Natural killer cell (primary cell): ENCODE measurements around the gene ZNF316. TPM values are rescaled to one million over a fixed set of nuclear protein-coding genes. Genes with fewer than 3 reads are reported as not detected.

Experiments
- ATAC-seq, 3 donors: fragments of 150-1000 bp in 2 of 3; fragments of 200-7000 bp in 1 of 3; cut with Tn5 transposase; 1 replicate in 1 of 3; 2 replicates in 2 of 3; pipeline ENCODE4 v1.10.0; 2021; ENCODE audit warnings: mild to moderate bottlenecking in 2 of 3, moderate library complexity in 2 of 3
- DNase-seq, 2 donors: peaks; one replicate each; pipeline versions ENCODE4 v3.0.0 to v3.0.0-alpha.2; 2013 to 2021; ENCODE audit warnings: mixed read lengths in 1 of 2
- H3K27ac ChIP-seq: one replicate; pipeline ENCODE4 v1.5.1; 2013; ENCODE audit warnings: mild to moderate bottlenecking, low read length
- H3K27me3 ChIP-seq: one replicate; pipeline ENCODE4 v1.6.1; 2013; ENCODE audit warnings: low read length; ENCODE audit not compliant: control insufficient read depth, insufficient read depth
- H3K36me3 ChIP-seq: one replicate; pipeline ENCODE4 v1.6.1; 2013; ENCODE audit warnings: low read length; ENCODE audit not compliant: control insufficient read depth, insufficient read depth
- H3K4me1 ChIP-seq: one replicate; pipeline ENCODE4 v1.6.1; 2013; ENCODE audit warnings: low read length; ENCODE audit not compliant: control insufficient read depth, insufficient read depth
- H3K4me3 ChIP-seq: one replicate; pipeline ENCODE4 v1.5.1; 2013; ENCODE audit warnings: low read length
- H3K9me3 ChIP-seq: one replicate; pipeline ENCODE4 v1.6.1; 2013; ENCODE audit warnings: low read length; ENCODE audit not compliant: control insufficient read depth, insufficient read depth
- H3K27ac Mint-ChIP-seq, 2 donors: one replicate each; pipeline ENCODE4 v1.8.0; 2022; ENCODE audit warnings: mild to moderate bottlenecking in 2 of 2, mixed read lengths in 2 of 2, moderate library complexity in 1 of 2
- H3K27me3 Mint-ChIP-seq, 2 donors: one replicate each; pipeline ENCODE4 v1.8.0; 2022; ENCODE audit warnings: low read depth in 2 of 2, mixed read lengths in 2 of 2
- H3K36me3 Mint-ChIP-seq: one replicate; pipeline ENCODE4 v1.8.0; 2022; ENCODE audit warnings: mixed read lengths
- H3K4me1 Mint-ChIP-seq, 2 donors: one replicate each; pipeline ENCODE4 v1.8.0; 2022; ENCODE audit warnings: mixed read lengths in 2 of 2
- H3K4me3 Mint-ChIP-seq: one replicate; pipeline ENCODE4 v1.8.0; 2022; ENCODE audit warnings: mild to moderate bottlenecking, moderate library complexity, mixed read lengths
- H3K9me3 Mint-ChIP-seq, 2 donors: one replicate each; pipeline ENCODE4 v1.8.0; 2022; ENCODE audit warnings: mixed read lengths in 2 of 2
- CTCF ChIP-seq: fragments of 200-600 bp; IDR thresholded peaks from one replicate; pipeline ENCODE4 v1.8.0; 2022; ENCODE audit warnings: antibody characterized with exemption
- WGBS: methylation state at CpG from one replicate; pipeline ENCODE4 v1.1.7; 2013; ENCODE audit warnings: missing lambda C conversion rate; ENCODE audit not compliant: insufficient coverage; 5-methylcytosine and 5-hydroxymethylcytosine counted together
- intact Hi-C: fragments of 100-400 bp; cut with micrococcal nuclease; formaldehyde crosslinking; loops from one replicate; pipeline ENCODE4 v1.14.2; 2022
- total RNA-seq, 4 donors: library from RNA; stranded (reverse); fragments of 120-200 nt in 1 of 4; gene quantifications; one replicate each; pipeline versions ENCODE4 v1.2.3 to v1.2.4, GENCODE V29; 2013 to 2022

Gene ZNF316
- total RNA-seq, 3 donors from 2014 or later (not counting 1 experiment from before 2014, with no cell fraction given): 46.2 to 59.6 (median 49.5) TPM

GRCh38 chr7:6604458-6604857 lies 32.7 kb upstream of the ZNF316 start:
- H3K36me3 ChIP-seq: peaks cover 25% of the 10 kb centered on the region
- WGBS: 97% methylated on average over 10 of the region's 10 CpGs
- no peaks in the 10 kb centered on the region for H3K36me3 Mint-ChIP-seq

DNA sequence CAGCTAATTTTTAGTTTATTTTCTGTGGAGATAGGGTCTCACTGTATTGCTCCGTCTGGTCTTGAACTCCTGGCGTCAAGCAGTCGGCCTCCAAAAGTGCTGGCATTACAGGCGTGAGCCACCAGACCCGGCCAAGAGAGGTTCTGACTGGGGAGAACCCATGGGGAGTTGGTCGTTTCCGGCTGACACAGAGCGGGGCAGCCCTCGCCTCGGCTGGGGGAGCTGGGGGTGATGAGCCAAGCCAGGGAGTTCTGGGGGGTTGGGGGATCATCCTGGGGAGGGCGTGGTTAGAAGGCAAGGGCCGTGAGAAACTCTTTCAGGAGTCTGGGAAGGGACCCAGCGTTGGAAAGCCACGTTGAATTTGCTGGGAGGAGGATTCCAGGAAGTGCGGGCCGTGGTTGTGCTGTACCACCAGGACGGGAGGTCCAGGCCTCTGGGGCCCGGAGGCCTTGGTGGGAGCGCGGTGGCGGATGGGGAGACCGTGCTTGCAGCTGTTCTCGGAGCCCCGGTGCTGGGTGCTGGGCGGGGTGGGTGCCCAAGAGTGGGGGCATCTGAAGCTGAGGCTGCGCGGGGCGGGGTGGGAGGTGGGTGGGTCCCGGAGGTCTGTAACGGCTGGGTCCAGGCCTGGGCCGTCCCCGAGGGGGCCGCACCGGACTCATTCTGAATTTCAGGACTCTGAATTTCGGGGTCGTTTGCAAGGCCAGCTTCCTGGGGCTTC lies 30.1 kb upstream of the ZNF316 start:
- peaks cover 5 to 13% of the 10 kb centered on the region in 2 donors for H3K4me1 Mint-ChIP-seq
- Histone ChIP-seq H3K36me3 (peaks cover 14% of the 10 kb centered on the region), H3K27me3 (no peaks in the 10 kb centered on the region), H3K4me1 (peaks cover 4% of the 10 kb centered on the region), H3K4me3 (no peak overlapping the region), H3K27ac (no peak overlapping the region), H3K9me3 (no peaks in the 10 kb centered on the region)
- H3K4me3 Mint-ChIP-seq: no peak overlapping the region
- intact Hi-C loops: no loop called here
- no peaks in the 10 kb centered on the region for H3K27me3 Mint-ChIP-seq
- no peaks in the 10 kb centered on the region for H3K36me3 Mint-ChIP-seq
- DNase-seq: no peak
- H3K27ac Mint-ChIP-seq: no peak overlapping the region
- ATAC-seq: no peak
- TF ChIP-seq CTCF: no peak
- WGBS: 97% methylated on average over 36 of the region's 36 CpGs
- no peaks in the 10 kb centered on the region for H3K9me3 Mint-ChIP-seq

More at GRCh38 chr7:6604458-6604857, 32.7 kb upstream of the ZNF316 start:
- no peak overlapping the region for H3K27ac ChIP-seq
- peaks cover 5 to 7% of the 10 kb centered on the region in 2 donors for H3K4me1 Mint-ChIP-seq
- H3K4me1 ChIP-seq: peaks cover 4% of the 10 kb centered on the region
- no peaks in the 10 kb centered on the region for H3K9me3 ChIP-seq
- H3K27me3 Mint-ChIP-seq: no peaks in the 10 kb centered on the region
- H3K9me3 Mint-ChIP-seq: no peaks in the 10 kb centered on the region
- TF ChIP-seq CTCF: no peak
- H3K4me3 Mint-ChIP-seq: no peak overlapping the region
- H3K27me3 ChIP-seq: no peaks in the 10 kb centered on the region
- intact Hi-C loops: no loop called here
- no peak overlapping the region for H3K4me3 ChIP-seq
- no peak overlapping the region for H3K27ac Mint-ChIP-seq
- no peak for ATAC-seq
- DNase-seq: no peak

- WGBS: 96% methylated on average over 38 of the region's 38 CpGs
- H3K36me3 Mint-ChIP-seq: no peaks in the 10 kb centered on the region
- no peak for DNase-seq
- no peaks in the 10 kb centered on the region for H3K27me3 Mint-ChIP-seq
- H3K9me3 ChIP-seq: no peaks in the 10 kb centered on the region
- ATAC-seq: peak in 1 of 3 donors; percentile 18
- no peaks in the 10 kb centered on the region for H3K27me3 ChIP-seq
- peaks cover 10% of the 10 kb centered on the region for H3K36me3 ChIP-seq
- no peak overlapping the region for H3K4me3 Mint-ChIP-seq
- no peak overlapping the region for H3K27ac Mint-ChIP-seq
- H3K9me3 Mint-ChIP-seq: no peaks in the 10 kb centered on the region
- H3K4me1 ChIP-seq: no peaks in the 10 kb centered on the region
- H3K27ac ChIP-seq: no peak overlapping the region
- H3K4me3 ChIP-seq: no peak overlapping the region
- no peak for TF ChIP-seq CTCF
- peaks cover 0 to 13% of the 10 kb centered on the region in 2 donors for H3K4me1 Mint-ChIP-seq
- intact Hi-C loops: no loop called here
These were observed 29.5 kb upstream of the ZNF316 start for GRCh38 chr7:6607651-6608051.

DNA sequence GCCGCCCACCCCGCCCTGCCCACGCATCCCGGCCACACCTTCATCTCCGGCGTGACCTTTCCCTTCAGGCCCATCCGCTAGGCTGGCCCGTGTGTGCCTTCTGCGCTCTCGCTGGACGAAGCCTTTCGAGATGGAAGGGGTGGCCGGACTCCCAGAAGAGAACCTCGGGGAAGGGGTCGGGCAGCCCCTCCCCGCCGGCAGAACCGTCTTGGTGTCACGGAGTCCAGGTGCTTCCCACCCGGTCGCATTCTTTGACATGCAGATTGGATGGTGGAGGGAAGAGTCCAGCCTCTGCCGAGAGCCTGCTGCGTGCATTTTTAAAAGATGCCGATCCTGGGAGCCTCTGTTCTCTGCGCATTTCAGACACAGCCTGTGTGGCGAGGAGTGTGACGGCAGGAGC lies 29.0 kb upstream of the ZNF316 start:
- no peaks in the 10 kb centered on the region for H3K27me3 Mint-ChIP-seq
- H3K4me1 ChIP-seq: no peaks in the 10 kb centered on the region
- H3K27ac Mint-ChIP-seq: no peak overlapping the region
- no peak overlapping the region for H3K27ac ChIP-seq
- ATAC-seq (no peak), DNase-seq (no peak)
- H3K4me1 Mint-ChIP-seq: peaks cover 0 to 13% of the 10 kb centered on the region in 2 donors
- H3K9me3 ChIP-seq: no peaks in the 10 kb centered on the region
- H3K4me3 Mint-ChIP-seq: no peak overlapping the region
- H3K27me3 ChIP-seq: no peaks in the 10 kb centered on the region
- no peaks in the 10 kb centered on the region for H3K36me3 Mint-ChIP-seq
- intact Hi-C loops: no loop called here
- peaks cover 9% of the 10 kb centered on the region for H3K36me3 ChIP-seq
- TF ChIP-seq CTCF: no peak
- H3K9me3 Mint-ChIP-seq: no peaks in the 10 kb centered on the region
- WGBS: 95% methylated on average over 26 of the region's 27 CpGs
- H3K4me3 ChIP-seq: no peak overlapping the region
